Stimulated activated effector memory CD8-positive, alpha-beta T cell treated with anti-CD3 and anti-CD28 coated beads, Interleukin-12 subunit alpha, Interleukin-12 subunit beta, amount 100 ng/mL, for 72 hours (primary cell): ENCODE measurements around the gene MAN2B2.
"Not testable (repeated sequence)": the region's sequence is repeated elsewhere in the genome, so short reads cannot be mapped to it uniquely, and the experiment has no call there.

Source experiments
- ATAC-seq: fragments of 150-1000 bp; cut with Tn5 transposase; 2 replicates; pipeline ENCODE4 v1.10.0; 2021
- DNase-seq, 2 donors: peaks; one replicate each; pipeline ENCODE4 v3.0.0; 2021 to 2022; ENCODE audit warnings: low spot score in 2 of 2
- H3K27ac Mint-ChIP-seq: one replicate; pipeline ENCODE4 v1.8.0; 2022; ENCODE audit warnings: mild to moderate bottlenecking, mixed read lengths
- H3K36me3 Mint-ChIP-seq: one replicate; pipeline ENCODE4 v1.8.0; 2022; ENCODE audit warnings: mild to moderate bottlenecking, mixed read lengths
- H3K4me1 Mint-ChIP-seq: one replicate; pipeline ENCODE4 v1.8.0; 2022; ENCODE audit warnings: mixed read lengths
- H3K4me3 Mint-ChIP-seq: one replicate; pipeline ENCODE4 v1.8.0; 2022; ENCODE audit warnings: mild to moderate bottlenecking, mixed read lengths
- H3K9me3 Mint-ChIP-seq: one replicate; pipeline ENCODE4 v1.8.0; 2022; ENCODE audit warnings: mixed read lengths

The MAN2B2 gene

DNA sequence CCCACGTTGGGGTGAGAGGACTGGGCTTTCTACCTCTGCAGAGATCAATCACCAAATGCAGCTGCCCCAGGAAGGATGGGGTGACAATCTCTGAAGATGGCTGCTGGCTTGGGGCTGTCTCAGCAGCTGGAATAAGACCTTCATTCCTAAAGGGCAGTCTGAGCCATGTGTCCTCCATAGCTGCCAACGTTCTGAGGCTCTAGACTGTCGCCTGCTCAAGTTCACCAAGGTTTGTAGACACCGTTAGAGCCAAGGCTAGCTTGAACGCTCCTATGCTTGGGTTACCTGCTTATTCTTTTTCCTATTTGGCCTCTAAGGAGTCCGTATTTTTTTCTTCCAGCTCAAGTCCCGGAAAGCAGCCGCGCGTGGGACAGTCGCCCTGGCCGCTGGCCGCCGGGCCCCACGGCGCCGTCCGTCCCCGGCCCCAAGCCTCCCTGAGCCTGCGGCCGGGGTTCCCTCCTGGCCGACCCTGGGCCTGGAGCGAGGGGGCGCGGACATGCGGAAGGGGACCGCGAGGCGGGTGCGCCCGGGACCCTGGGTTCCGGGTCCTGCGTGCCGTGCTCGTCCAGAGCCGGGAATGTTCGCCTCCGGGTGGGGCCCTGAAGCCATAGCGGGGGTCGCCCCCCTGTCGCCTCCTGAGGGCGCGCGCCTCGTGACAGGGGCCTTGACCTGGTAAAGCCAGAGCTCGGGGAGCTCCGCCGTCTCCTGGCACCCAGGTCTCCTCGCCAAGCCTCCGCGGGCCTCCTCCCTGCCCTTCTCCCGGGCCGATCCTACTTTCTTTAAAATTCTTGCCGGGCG lies 88.8 kb downstream of the MAN2B2 start:
- Mint-ChIP-seq H3K9me3 (no peaks in the 10 kb centered on the region), H3K27ac (no peak overlapping the region), H3K4me1 (no peaks in the 10 kb centered on the region), H3K36me3 (no peaks in the 10 kb centered on the region), H3K4me3 (no peak overlapping the region)
- DNase-seq: no peak
- no peak for ATAC-seq

DNA sequence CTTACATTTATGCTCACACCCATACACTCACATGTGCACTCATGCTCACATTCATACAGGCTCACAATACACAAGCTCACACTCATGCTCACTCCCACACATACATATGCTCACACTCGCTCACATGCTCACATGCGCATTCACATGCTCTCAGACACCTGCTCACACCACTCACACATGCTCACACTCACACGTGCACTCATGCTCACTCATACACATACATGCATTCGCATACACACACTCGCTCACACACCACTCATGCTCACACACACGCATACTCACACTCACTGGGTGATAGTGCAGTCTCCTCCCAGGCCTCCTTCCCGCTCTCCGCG lies 90.3 kb downstream of the MAN2B2 start:
- Mint-ChIP-seq H3K9me3 (no peaks in the 10 kb centered on the region), H3K27ac (no peak overlapping the region), H3K4me3 (no peak overlapping the region), H3K4me1 (no peaks in the 10 kb centered on the region), H3K36me3 (no peaks in the 10 kb centered on the region)
- ATAC-seq (no peak), DNase-seq (no peak)

DNA sequence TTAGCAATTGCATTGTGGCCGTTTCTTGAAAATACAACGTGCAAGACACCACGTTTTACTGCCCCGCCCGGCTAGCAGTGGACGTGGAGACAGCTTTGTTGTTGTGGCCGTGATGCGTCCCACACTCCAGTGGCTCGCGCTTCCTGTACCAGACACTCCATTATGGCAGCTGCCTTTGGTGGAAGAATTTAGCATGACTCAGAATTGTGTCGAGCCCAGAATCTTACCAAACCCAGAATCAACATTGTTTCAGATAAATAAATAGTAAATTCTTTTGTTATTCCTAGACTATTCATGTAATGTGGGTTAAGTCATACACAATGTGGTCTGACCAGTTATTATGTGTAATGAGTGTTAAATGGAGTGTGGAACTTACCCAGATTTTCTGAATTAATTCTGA lies 93.4 kb downstream of the MAN2B2 start:
- Mint-ChIP-seq H3K36me3 (peaks cover 5% of the 10 kb centered on the region), H3K4me1 (peaks cover 4% of the 10 kb centered on the region), H3K9me3 (no peaks in the 10 kb centered on the region), H3K4me3 (no peak overlapping the region), H3K27ac (no peak overlapping the region)
- ATAC-seq (no peak), DNase-seq (no peak)

DNA sequence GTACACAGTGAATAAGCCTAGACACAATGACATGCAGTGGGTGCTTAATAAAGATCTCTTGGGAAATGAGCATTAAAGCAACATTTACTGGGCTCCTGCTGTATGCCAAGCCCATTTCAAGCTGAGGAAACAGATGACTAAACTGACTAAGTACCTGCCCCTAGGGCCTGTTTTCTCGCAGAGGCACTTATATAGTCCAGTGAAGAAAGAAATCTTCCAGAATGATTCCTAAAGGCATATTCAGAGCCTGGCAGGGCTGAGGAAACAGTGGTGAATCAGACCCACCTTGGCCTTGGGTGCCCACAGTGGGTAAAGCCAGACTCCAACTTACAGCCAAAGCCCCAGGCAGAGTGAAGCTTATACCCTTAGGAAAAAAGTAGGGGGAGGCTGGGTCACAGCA lies 96.7 kb downstream of the MAN2B2 start:
- Mint-ChIP-seq H3K36me3 (peaks cover 37% of the 10 kb centered on the region), H3K27ac (no peak overlapping the region)

DNA sequence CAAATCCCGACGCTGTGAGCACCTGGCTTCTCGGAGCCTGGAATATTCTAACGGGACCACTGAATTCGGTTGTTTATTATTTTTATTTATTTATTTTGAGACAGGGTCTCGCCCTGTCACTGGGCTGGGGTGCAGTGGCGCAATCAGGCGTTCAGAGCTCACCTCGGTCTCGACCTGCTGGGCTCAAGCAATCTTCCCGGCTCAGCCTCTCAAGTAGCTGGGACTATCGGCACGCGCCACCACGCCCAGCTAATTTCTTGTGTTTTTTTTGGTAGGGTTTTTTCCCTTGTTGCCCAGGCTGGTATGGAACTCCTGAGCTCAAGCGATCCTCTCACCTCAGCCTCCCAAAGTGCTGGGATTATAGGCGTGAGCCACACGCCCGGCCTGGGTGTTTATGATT lies 97.1 kb downstream of the MAN2B2 start:
- no peaks in the 10 kb centered on the region for H3K9me3 Mint-ChIP-seq
- H3K4me1 Mint-ChIP-seq: peaks cover 36% of the 10 kb centered on the region
- peaks cover 42% of the 10 kb centered on the region for H3K36me3 Mint-ChIP-seq
- ATAC-seq (no peak), DNase-seq (no peak)
- no peak overlapping the region for H3K27ac Mint-ChIP-seq
- H3K4me3 Mint-ChIP-seq: no peak overlapping the region

More for the DNA sequence above, 96.7 kb downstream of the MAN2B2 start:
- H3K9me3 Mint-ChIP-seq: no peaks in the 10 kb centered on the region
- H3K4me1 Mint-ChIP-seq: peaks cover 31% of the 10 kb centered on the region
- DNase-seq (no peak), ATAC-seq (no peak)
- no peak overlapping the region for H3K4me3 Mint-ChIP-seq

DNA sequence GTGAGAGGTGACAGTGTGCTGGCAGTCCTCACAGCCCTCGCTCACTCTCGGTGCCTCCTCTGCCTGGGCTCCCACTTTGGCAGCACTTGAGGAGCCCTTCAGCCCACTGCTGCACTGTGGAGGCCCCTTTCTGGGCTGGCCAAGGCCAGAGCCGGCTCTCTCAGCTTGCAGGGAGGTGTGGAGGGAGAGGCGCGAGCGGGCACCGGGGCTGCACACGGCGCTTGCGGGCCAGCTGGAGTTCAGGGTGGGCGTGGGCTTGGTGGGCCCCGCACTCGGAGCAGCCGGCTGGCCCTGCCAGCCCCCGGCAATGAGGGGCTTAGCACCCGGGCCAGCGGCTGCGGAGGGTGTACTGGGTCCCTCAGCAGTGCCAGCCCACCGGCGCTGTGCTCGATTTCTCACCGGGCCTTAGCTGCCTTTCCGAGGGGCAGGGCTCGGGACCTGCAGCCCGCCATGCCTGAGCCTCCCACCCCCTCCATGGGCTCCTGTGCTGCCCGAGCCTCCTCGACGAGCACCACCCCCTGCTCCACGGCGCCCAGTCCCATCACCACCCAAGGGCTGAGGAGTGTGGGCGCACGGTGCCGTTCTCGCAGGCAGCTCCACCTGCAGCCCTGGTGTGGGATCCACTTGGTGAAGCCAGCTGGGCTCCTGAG lies 97.7 kb downstream of the MAN2B2 start:
- Mint-ChIP-seq H3K4me3 (peak overlapping the region; percentile 88), H3K4me1 (peaks cover 41% of the 10 kb centered on the region), H3K36me3 (peaks cover 48% of the 10 kb centered on the region), H3K27ac (peak overlapping the region; percentile 93)
- H3K9me3 Mint-ChIP-seq, ATAC-seq, DNase-seq: not testable (repeated sequence)
